Mesendoderm (in vitro differentiated cells): ENCODE results near the gene LCP1.

Experiments used
- DNase-seq: peaks from one replicate; pipeline ENCODE4 v3.0.0; 2013
- H2AK5ac ChIP-seq: 2 replicates; pipeline ENCODE4 v1.6.1; 2013; ENCODE audit warnings: low read length, inconsistent platforms
- H2BK120ac ChIP-seq: 2 replicates; pipeline ENCODE4 v1.6.1; 2013; ENCODE audit warnings: low read depth, mild to moderate bottlenecking, low read length, moderate library complexity, mixed read lengths
- H2BK15ac ChIP-seq: replicated peaks from 2 replicates; pipeline ENCODE4 v1.6.1; 2013; ENCODE audit warnings: low read depth, mild to moderate bottlenecking, moderate library complexity
- H2BK5ac ChIP-seq: 2 replicates; pipeline ENCODE4 v1.6.1; 2013; ENCODE audit warnings: low read length, inconsistent platforms
- H3K18ac ChIP-seq: 2 replicates; pipeline ENCODE4 v1.6.1; 2013; ENCODE audit warnings: mild to moderate bottlenecking, low read length, mixed read lengths
- H3K23ac ChIP-seq: one replicate; pipeline ENCODE4 v1.6.1; 2013; ENCODE audit warnings: low read length
- H3K27ac ChIP-seq: 2 replicates; pipeline ENCODE4 v1.5.1; 2013; ENCODE audit warnings: low read depth, mild to moderate bottlenecking, inconsistent platforms, low read length, moderate library complexity
- H3K27me3 ChIP-seq: 2 replicates; pipeline ENCODE4 v1.6.1; 2013; ENCODE audit warnings: low read length, control low read depth, mild to moderate bottlenecking, inconsistent platforms; ENCODE audit not compliant: insufficient read depth, poor library complexity
- H3K36me3 ChIP-seq: 2 replicates; pipeline ENCODE4 v1.6.1; 2013; ENCODE audit warnings: low read length, inconsistent platforms; ENCODE audit not compliant: control insufficient read depth, insufficient read depth
- H3K4ac ChIP-seq: one replicate; pipeline ENCODE4 v1.6.1; 2013; ENCODE audit warnings: low read depth, mild to moderate bottlenecking, low read length, moderate library complexity
- H3K4me1 ChIP-seq: 2 replicates; pipeline ENCODE4 v1.6.1; 2013; ENCODE audit warnings: low read depth, low read length, inconsistent platforms; ENCODE audit not compliant: control insufficient read depth
- H3K4me2 ChIP-seq: 2 replicates; pipeline ENCODE4 v1.6.1; 2013; ENCODE audit warnings: low read length
- H3K4me3 ChIP-seq: 2 replicates; pipeline ENCODE4 v1.5.1; 2013; ENCODE audit warnings: mild to moderate bottlenecking, low read length
- H3K56ac ChIP-seq: one replicate; pipeline ENCODE4 v1.6.1; 2013; ENCODE audit warnings: low read length
- H3K79me1 ChIP-seq: 2 replicates; pipeline ENCODE4 v1.6.1; 2013; ENCODE audit warnings: low read length, inconsistent platforms
- H3K79me2 ChIP-seq: 2 replicates; pipeline ENCODE4 v1.6.1; 2013; ENCODE audit warnings: mild to moderate bottlenecking, low read length; ENCODE audit not compliant: control insufficient read depth, insufficient read depth
- H3K9ac ChIP-seq: 2 replicates; pipeline ENCODE4 v1.6.1; 2013; ENCODE audit warnings: low read length, inconsistent platforms
- H4K5ac ChIP-seq: one replicate; pipeline ENCODE4 v1.6.1; 2013; ENCODE audit warnings: low read length
- H4K8ac ChIP-seq: one replicate; pipeline ENCODE4 v1.6.1; 2013; ENCODE audit warnings: low read depth, mild to moderate bottlenecking, control low read depth, low read length, moderate library complexity
- WGBS: extraction: QIAGEN DNeasy Blood & Tissue Kit; methylation state at CpG from one replicate; pipeline ENCODE4 v1.1.7; 2013; ENCODE audit warnings: low lambda C conversion rate, missing lambda C conversion rate; ENCODE audit not compliant: insufficient coverage; ENCODE audit errors: extremely low coverage; 5-methylcytosine and 5-hydroxymethylcytosine counted together

The LCP1 gene

GRCh38 chr13:46124967-46125933, 56.7 kb downstream of the LCP1 start:
- no peak overlapping the region for H3K4me3 ChIP-seq
- no peak overlapping the region for H3K4ac ChIP-seq
- no CpG with 5 or more reads among the region's 11 CpGs for WGBS

GRCh38 chr13:46124531-46124966, 57.4 kb downstream of the LCP1 start:
- Histone ChIP-seq H3K4me2 (no peak overlapping the region), H2BK5ac (no peak overlapping the region), H3K36me3 (no peaks in the 10 kb centered on the region), H3K79me1 (no peaks in the 10 kb centered on the region), H3K27ac (no peak overlapping the region), H3K56ac (no peak overlapping the region), H4K8ac (no peak overlapping the region), H2BK120ac (no peak overlapping the region), H2BK15ac (no peak overlapping the region), H3K27me3 (no peaks in the 10 kb centered on the region), H3K4ac (no peak overlapping the region), H3K9ac (no peak overlapping the region), H3K23ac (no peak overlapping the region), H3K18ac (no peak overlapping the region), H4K5ac (no peak overlapping the region), H3K4me1 (peaks cover 5% of the 10 kb centered on the region), H2AK5ac (no peak overlapping the region), H3K4me3 (no peak overlapping the region), H3K79me2 (no peaks in the 10 kb centered on the region)
- WGBS = no CpG with 5 or more reads among the region's 10 CpGs
- DNase-seq = no peak

More at GRCh38 chr13:46124967-46125933, 56.7 kb downstream of the LCP1 start:
- H3K18ac ChIP-seq = no peak overlapping the region
- peaks cover 2% of the 10 kb centered on the region for H3K4me1 ChIP-seq
- no peaks in the 10 kb centered on the region for H3K36me3 ChIP-seq
- no peak overlapping the region for H3K27ac ChIP-seq
- no peak overlapping the region for H2BK15ac ChIP-seq
- H3K79me2 ChIP-seq = no peaks in the 10 kb centered on the region
- no peaks in the 10 kb centered on the region for H3K27me3 ChIP-seq
- H3K4me2 ChIP-seq = no peak overlapping the region
- H2BK120ac ChIP-seq = no peak overlapping the region
- H3K23ac ChIP-seq = no peak overlapping the region
- H3K79me1 ChIP-seq = no peaks in the 10 kb centered on the region
- DNase-seq = no peak
- H2AK5ac ChIP-seq = no peak overlapping the region
- no peak overlapping the region for H3K56ac ChIP-seq
- no peak overlapping the region for H4K8ac ChIP-seq
- H4K5ac ChIP-seq = no peak overlapping the region
- no peak overlapping the region for H2BK5ac ChIP-seq
- no peak overlapping the region for H3K9ac ChIP-seq

GRCh38 chr13:46122304-46122703, 59.7 kb downstream of the LCP1 start:
- no peak overlapping the region for H3K9ac ChIP-seq
- no peaks in the 10 kb centered on the region for H3K79me2 ChIP-seq
- H3K4me2 ChIP-seq = no peak overlapping the region
- no peak overlapping the region for H3K18ac ChIP-seq
- no peak for DNase-seq
- H2BK15ac ChIP-seq = no peak overlapping the region
- no peak overlapping the region for H2BK5ac ChIP-seq
- H3K27ac ChIP-seq = no peak overlapping the region
- no peaks in the 10 kb centered on the region for H3K36me3 ChIP-seq
- no peak overlapping the region for H4K8ac ChIP-seq
- no peak overlapping the region for H3K4me3 ChIP-seq
- H3K27me3 ChIP-seq = no peaks in the 10 kb centered on the region
- H2BK120ac ChIP-seq = no peak overlapping the region
- no peak overlapping the region for H4K5ac ChIP-seq
- H3K4me1 ChIP-seq = peaks cover 7% of the 10 kb centered on the region
- H3K56ac ChIP-seq = no peak overlapping the region
- no peaks in the 10 kb centered on the region for H3K79me1 ChIP-seq
- no peak overlapping the region for H2AK5ac ChIP-seq
- H3K4ac ChIP-seq = no peak overlapping the region
- no peak overlapping the region for H3K23ac ChIP-seq
- WGBS = no CpG with 5 or more reads among the region's 7 CpGs

GRCh38 chr13:46121597-46122163, 60.3 kb downstream of the LCP1 start:
- Histone ChIP-seq H3K4me2 (no peak overlapping the region), H2BK120ac (no peak overlapping the region), H2BK5ac (no peak overlapping the region), H3K56ac (no peak overlapping the region), H4K8ac (no peak overlapping the region), H2BK15ac (no peak overlapping the region), H3K36me3 (no peaks in the 10 kb centered on the region), H3K23ac (no peak overlapping the region), H3K79me2 (no peaks in the 10 kb centered on the region), H3K79me1 (no peaks in the 10 kb centered on the region), H3K27ac (no peak overlapping the region), H2AK5ac (no peak overlapping the region), H3K4me1 (peaks cover 7% of the 10 kb centered on the region), H3K4ac (no peak overlapping the region), H3K27me3 (no peaks in the 10 kb centered on the region), H3K18ac (no peak overlapping the region), H3K9ac (no peak overlapping the region), H4K5ac (no peak overlapping the region), H3K4me3 (no peak overlapping the region)
- no CpG with 5 or more reads among the region's 4 CpGs for WGBS
- no peak for DNase-seq

- Histone ChIP-seq H2AK5ac (no peak overlapping the region), H4K5ac (no peak overlapping the region), H3K27ac (no peak overlapping the region), H3K4me3 (no peak overlapping the region), H3K27me3 (no peaks in the 10 kb centered on the region), H3K4me2 (no peak overlapping the region), H2BK120ac (no peak overlapping the region), H3K4ac (no peak overlapping the region), H3K79me2 (no peaks in the 10 kb centered on the region), H2BK5ac (no peak overlapping the region), H3K56ac (no peak overlapping the region), H3K36me3 (no peaks in the 10 kb centered on the region), H2BK15ac (no peak overlapping the region), H3K4me1 (peaks cover 7% of the 10 kb centered on the region), H3K9ac (no peak overlapping the region), H3K18ac (no peak overlapping the region), H4K8ac (no peak overlapping the region), H3K23ac (no peak overlapping the region), H3K79me1 (no peaks in the 10 kb centered on the region)
- no CpG with 5 or more reads among the region's 2 CpGs for WGBS
- no peak for DNase-seq
Observed at GRCh38 chr13:46121033-46121432, 60.9 kb downstream of the LCP1 start.
